K562 (cell line): ENCODE measurements around the gene LPGAT1. TPM values are rescaled to one million over a fixed set of nuclear protein-coding genes. Genes with fewer than 3 reads are reported as not detected.
A peak's percentile ranks its signal among the peaks of the same experiment; 100 is the strongest.

Experiments
- CHAMP1 ChIP-seq: fragments of 450-650 bp; IDR thresholded peaks from 2 replicates; pipeline ENCODE4 v1.6.1; 2016; ENCODE audit warnings: mild to moderate bottlenecking
- CTBP1 ChIP-seq: fragments of 450-650 bp; IDR thresholded peaks from 2 replicates; pipeline ENCODE4 v1.6.1; 2016; ENCODE audit warnings: borderline replicate concordance
- DMBX1 ChIP-seq: fragments of 250-450 bp; sonication (Bioruptor Pico); IDR thresholded peaks from 2 replicates; pipeline ENCODE4 v1.8.0; 2022; ENCODE audit warnings: inconsistent platforms, mild to moderate bottlenecking, moderate library complexity, borderline replicate concordance
- EHMT2 ChIP-seq: fragments of 450-650 bp; IDR thresholded peaks from 2 replicates; pipeline ENCODE4 v1.6.1; 2018; ENCODE audit warnings: antibody characterized with exemption
- ELF1 ChIP-seq: fragments of 200-800 bp; sonication (Bioruptor generic); IDR thresholded peaks from 2 replicates; pipeline ENCODE4 v1.6.1; 2016; ENCODE audit warnings: missing genetic modification characterization, missing compliant biosample characterization
- HOXB6 ChIP-seq: fragments of 250-450 bp; sonication (Bioruptor Pico); IDR thresholded peaks from 2 replicates; pipeline ENCODE4 v1.5.1; 2022; ENCODE audit warnings: mild to moderate bottlenecking, borderline replicate concordance
- ID3 ChIP-seq, 2 experiments: fragments of 250-450 bp in 1 of 2; fragments of 450-650 bp in 1 of 2; sonication (Bioruptor Pico) in 1 of 2; IDR thresholded peaks; 2 replicates each; pipeline versions ENCODE4 v1.6.1 to v1.8.0; 2016 to 2021; ENCODE audit warnings: mild to moderate bottlenecking in 2 of 2, moderate library complexity in 2 of 2, missing compliant biosample characterization in 1 of 2, missing genetic modification characterization in 1 of 2
- KDM4B ChIP-seq, 2 experiments: fragments of 450-650 bp in 1 of 2; sonication (generic) in 1 of 2; IDR thresholded peaks; 2 replicates each; pipeline ENCODE4 v1.6.1; 2016 to 2017; ENCODE audit warnings: borderline replicate concordance in 2 of 2, antibody characterized with exemption in 1 of 2, low read depth in 1 of 2, mild to moderate bottlenecking in 1 of 2
- MAX ChIP-seq: sonication (generic); formaldehyde crosslinking; IDR thresholded peaks from 2 replicates; pipeline ENCODE4 v1.9.0; 2022; ENCODE audit warnings: mild to moderate bottlenecking, missing genetic modification reagents
- PHB2 ChIP-seq: fragments of 450-650 bp; IDR thresholded peaks from 2 replicates; pipeline ENCODE4 v1.6.1; 2017; ENCODE audit warnings: low read depth
- RFX1 ChIP-seq: fragments of 450-650 bp; IDR thresholded peaks from 2 replicates; pipeline ENCODE4 v1.6.1; 2016; ENCODE audit warnings: mild to moderate bottlenecking, moderate library complexity
- SNRNP70 ChIP-seq: fragments of 200-400 bp; formaldehyde crosslinking; optimal IDR thresholded peaks from 2 replicates; pipeline ENCODE3; 2017; ENCODE audit warnings: low read depth, low read length
- TCF3 ChIP-seq: sonication (generic); formaldehyde crosslinking; IDR thresholded peaks from 2 replicates; pipeline ENCODE4 v1.4.0; 2020; ENCODE audit warnings: mild to moderate bottlenecking, missing genetic modification reagents
- TSC22D4 ChIP-seq: fragments of 450-650 bp; IDR thresholded peaks from 2 replicates; pipeline ENCODE4 v1.6.1; 2016; ENCODE audit warnings: missing genetic modification characterization, missing biosample characterization, control low read depth
- ZBTB11 ChIP-seq, 3 experiments: fragments of 200-800 bp in 1 of 3; fragments of 250-450 bp in 1 of 3; fragments of 450-650 bp in 1 of 3; sonication (Bioruptor Pico) in 1 of 3; sonication (Bioruptor generic) in 1 of 3; formaldehyde crosslinking in 1 of 3; IDR thresholded peaks; 2 replicates each; pipeline versions ENCODE4 v1.6.1 to v1.8.0; 2016 to 2022; ENCODE audit warnings: mild to moderate bottlenecking in 2 of 3, missing genetic modification characterization in 2 of 3, missing compliant biosample characterization in 1 of 3, moderate library complexity in 1 of 3
- ZBTB9 ChIP-seq: fragments of 450-650 bp; formaldehyde crosslinking; IDR thresholded peaks from 2 replicates; pipeline ENCODE4 v1.4.0; 2020; ENCODE audit warnings: mild to moderate bottlenecking, moderate library complexity
- ZNF282 ChIP-seq: sonication (generic); formaldehyde crosslinking; IDR thresholded peaks from 2 replicates; pipeline ENCODE4 v1.8.1; 2023; ENCODE audit warnings: missing genetic modification reagents
- ZNF717 ChIP-seq: fragments of 250-450 bp; sonication (Bioruptor Pico); IDR thresholded peaks from 2 replicates; pipeline ENCODE4 v1.5.0; 2021
- ZNF764 ChIP-seq: fragments of 250-450 bp; sonication (Bioruptor Pico); IDR thresholded peaks from 2 replicates; pipeline ENCODE4 v1.4.0; 2020; ENCODE audit warnings: low read depth, mild to moderate bottlenecking, moderate library complexity
- polyA plus RNA-seq, 8 experiments: library from polyadenylated mRNA; depleted of rRNA in 4 of 8; stranded (reverse) in 5 of 8; unstranded in 3 of 8; fragments of >200 nt; fragmentation: Nextera tagmentation in 2 of 8; fragmentation: Illumina TruSeq in 1 of 8; extraction: Ambion mirVana in 2 of 8; extraction: Trizol in 1 of 8; gene quantifications; 2 replicates each; pipeline versions ENCODE4 v1.2.1 to v1.2.3, GENCODE V29; 2011 to 2014; ENCODE audit warnings: inconsistent platforms in 1 of 8, missing spikeins in 1 of 8
- total RNA-seq, 7 experiments: library from RNA; depleted of rRNA in 6 of 7; stranded (reverse); fragments of >200 nt in 6 of 7; fragmentation: Illumina TruSeq in 2 of 7; extraction: Trizol in 2 of 7; gene quantifications; 2 replicates each; pipeline versions ENCODE4 v1.2.1 to v1.2.3, GENCODE V29; 2011 to 2021; ENCODE audit warnings: low replicate concordance in 1 of 7

Gene LPGAT1
- total and polyA plus RNA-seq, 9 of the 15 experiments (the other 6 are each of a cell fraction or from before 2014, with no cell fraction given), result 5.7 to 31.4 (median 16.3) TPM

- TF ChIP-seq TSC22D4 (tag), result no peak
- no peak for TF ChIP-seq SNRNP70
- no peak for TF ChIP-seq ZNF282
- no peak for TF ChIP-seq ELF1
- TF ChIP-seq EHMT2, result no peak
- TF ChIP-seq RFX1, result no peak
- peak; percentile 82; the same call in 1 of the 2 replicates for TF ChIP-seq CTBP1
- TF ChIP-seq HOXB6 (CRISPR knock-in tag), result no peak
- TF ChIP-seq TCF3 (CRISPR knock-in tag), result no peak
- TF ChIP-seq ZBTB9 (CRISPR knock-in tag), result peak; percentile 52; the same call in 1 of the 2 replicates
- no peak for TF ChIP-seq ZBTB11 (CRISPR knock-in tag; IDR thresholded peaks at IDR 0.05)
- no peak for TF ChIP-seq ID3 (CRISPR knock-in tag; IDR thresholded peaks at IDR 0.05)
- no peak for TF ChIP-seq ID3 (tag; IDR thresholded peaks at IDR 0.05)
- no peak for TF ChIP-seq CHAMP1
- no peak for TF ChIP-seq PHB2
- 0 out of 2 replicates have a peak, but pooled peaks have one; percentile 12 for TF ChIP-seq MAX (CRISPR knock-in tag)
- 0 out of 2 replicates have a peak, but pooled peaks have one; percentile 40 for TF ChIP-seq DMBX1
- TF ChIP-seq ZNF717 (CRISPR knock-in tag), result no peak
- TF ChIP-seq KDM4B (IDR thresholded peaks at IDR 0.05; ENCODE audit: borderline replicate concordance in 2 of 2, low read depth in 1 of 2), result no peak
- TF ChIP-seq ZNF764 (CRISPR knock-in tag), result no peak
Measured at GRCh38 chr1:211698161-211699026, 132.2 kb downstream of the LPGAT1 start (continued).
